Astrocyte (in vitro differentiated cells and primary cell): ENCODE results near the gene ASF1B. TPM values are rescaled to one million over a fixed set of nuclear protein-coding genes. Genes with fewer than 3 reads are reported as not detected.

Experiments
- DNase-seq: peaks from one replicate; pipeline ENCODE4 v3.0.0-alpha.2; 2010; ENCODE audit warnings: low read depth
- FAIRE-seq: peaks from 2 replicates; lab custom pipeline; 2011; peaks lifted over from hg19 to GRCh38; lab: Jason Lieb, UNC
- H2AFZ ChIP-seq: 2 replicates; pipeline ENCODE4 v1.6.0; 2012; ENCODE audit warnings: low read depth, low read length, inconsistent platforms
- H3K27ac ChIP-seq: 2 replicates; pipeline ENCODE4 v1.5.1; 2011; ENCODE audit warnings: low read depth, low read length, inconsistent platforms
- H3K27me3 ChIP-seq: 2 replicates; pipeline ENCODE4 v1.6.0; 2011; ENCODE audit warnings: low read length, inconsistent platforms; ENCODE audit not compliant: insufficient read depth
- H3K36me3 ChIP-seq: 2 replicates; pipeline ENCODE4 v1.5.1; 2011; ENCODE audit warnings: low read length, inconsistent platforms; ENCODE audit not compliant: insufficient read depth
- H3K4me1 ChIP-seq: 2 replicates; pipeline ENCODE4 v1.5.1; 2011; ENCODE audit warnings: low read length, inconsistent platforms; ENCODE audit not compliant: insufficient read depth
- H3K4me2 ChIP-seq: 2 replicates; pipeline ENCODE4 v1.6.0; 2012; ENCODE audit warnings: low read length, inconsistent platforms
- H3K4me3 ChIP-seq: 2 replicates; pipeline ENCODE4 v1.5.1; 2011; ENCODE audit warnings: low read depth, mild to moderate bottlenecking, low read length, inconsistent platforms; ENCODE audit not compliant: insufficient read depth
- H3K79me2 ChIP-seq: 2 replicates; pipeline ENCODE4 v1.6.0; 2012; ENCODE audit warnings: mild to moderate bottlenecking, low read length, inconsistent platforms; ENCODE audit not compliant: insufficient read depth
- H3K9ac ChIP-seq: 2 replicates; pipeline ENCODE4 v1.6.0; 2012; ENCODE audit warnings: mild to moderate bottlenecking, low read length, inconsistent platforms
- H3K9me3 ChIP-seq: 2 replicates; pipeline ENCODE4 v1.5.1; 2012; ENCODE audit warnings: low read depth, mild to moderate bottlenecking, low read length, inconsistent platforms; ENCODE audit not compliant: insufficient read depth
- H4K20me1 ChIP-seq: 2 replicates; pipeline ENCODE4 v1.6.0; 2012; ENCODE audit warnings: low read length, inconsistent platforms; ENCODE audit not compliant: insufficient read depth
- H3K27ac Mint-ChIP-seq: one replicate; pipeline ENCODE4 v1.8.0; 2021; ENCODE audit warnings: mild to moderate bottlenecking, mixed read lengths; ENCODE audit not compliant: unreplicated experiment
- H3K27me3 Mint-ChIP-seq: one replicate; pipeline ENCODE4 v1.8.0; 2021; ENCODE audit warnings: low read depth, mixed read lengths; ENCODE audit not compliant: unreplicated experiment
- H3K36me3 Mint-ChIP-seq: one replicate; pipeline ENCODE4 v1.8.0; 2021; ENCODE audit warnings: low read depth, mixed read lengths; ENCODE audit not compliant: unreplicated experiment
- H3K4me1 Mint-ChIP-seq: one replicate; pipeline ENCODE4 v1.8.0; 2021; ENCODE audit warnings: low read depth, mixed read lengths; ENCODE audit not compliant: unreplicated experiment
- H3K4me3 Mint-ChIP-seq: one replicate; pipeline ENCODE4 v1.8.0; 2021; ENCODE audit warnings: mild to moderate bottlenecking, moderate library complexity, mixed read lengths; ENCODE audit not compliant: unreplicated experiment
- H3K9me3 Mint-ChIP-seq: one replicate; pipeline ENCODE4 v1.8.0; 2021; ENCODE audit warnings: mild to moderate bottlenecking, mixed read lengths; ENCODE audit not compliant: unreplicated experiment
- EZH2 ChIP-seq: IDR thresholded peaks from 2 replicates; pipeline ENCODE4 v1.6.1; 2012; ENCODE audit warnings: mild to moderate bottlenecking, low read length, inconsistent platforms; ENCODE audit not compliant: insufficient read depth
- total RNA-seq: library from RNA; stranded (reverse); gene quantifications from 2 replicates; pipeline ENCODE4 v1.2.1, GENCODE V29; 2021
- TF ChIP-seq, protein P1 (sequence below): IDR thresholded peaks from 2 replicates; pipeline ENCODE4 v1.5.1; 2011; ENCODE audit warnings: low read depth, mild to moderate bottlenecking, inconsistent platforms, low read length, moderate library complexity; ENCODE audit not compliant: insufficient read depth

The ASF1B gene
- total RNA-seq, 1 donor from 2014 or later = 1.9 TPM

DNA sequence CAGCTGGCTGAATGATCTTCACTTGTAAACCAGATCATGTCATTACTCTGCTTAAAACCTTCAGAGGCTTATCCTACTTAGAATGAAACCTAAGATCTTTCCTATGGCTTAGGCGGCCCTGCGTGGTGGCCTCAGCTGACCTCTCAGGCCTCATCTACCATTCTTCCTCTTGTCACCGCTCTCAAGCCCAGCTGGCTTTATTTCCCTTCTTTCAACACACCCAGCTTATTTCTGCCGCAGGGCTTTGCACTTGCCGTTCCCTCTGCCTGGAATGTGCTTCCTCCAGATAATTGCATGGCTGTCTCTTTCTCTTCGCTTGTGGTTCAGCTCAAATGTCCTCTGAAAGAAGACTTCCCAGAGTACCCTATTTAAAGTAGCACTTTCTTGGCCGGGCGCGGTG lies 3.6 kb upstream of the ASF1B start:
- Mint-ChIP-seq H3K36me3 (no peaks in the 10 kb centered on the region), H3K27ac (no peak overlapping the region), H3K4me3 (peak overlapping the region; percentile 73), H3K27me3 (no peaks in the 10 kb centered on the region), H3K4me1 (peaks cover 8% of the 10 kb centered on the region), H3K9me3 (no peaks in the 10 kb centered on the region)
- H3K4me1 ChIP-seq = peaks cover 8% of the 10 kb centered on the region
- TF ChIP-seq EZH2 = no peak
- TF ChIP-seq, protein P1, sequence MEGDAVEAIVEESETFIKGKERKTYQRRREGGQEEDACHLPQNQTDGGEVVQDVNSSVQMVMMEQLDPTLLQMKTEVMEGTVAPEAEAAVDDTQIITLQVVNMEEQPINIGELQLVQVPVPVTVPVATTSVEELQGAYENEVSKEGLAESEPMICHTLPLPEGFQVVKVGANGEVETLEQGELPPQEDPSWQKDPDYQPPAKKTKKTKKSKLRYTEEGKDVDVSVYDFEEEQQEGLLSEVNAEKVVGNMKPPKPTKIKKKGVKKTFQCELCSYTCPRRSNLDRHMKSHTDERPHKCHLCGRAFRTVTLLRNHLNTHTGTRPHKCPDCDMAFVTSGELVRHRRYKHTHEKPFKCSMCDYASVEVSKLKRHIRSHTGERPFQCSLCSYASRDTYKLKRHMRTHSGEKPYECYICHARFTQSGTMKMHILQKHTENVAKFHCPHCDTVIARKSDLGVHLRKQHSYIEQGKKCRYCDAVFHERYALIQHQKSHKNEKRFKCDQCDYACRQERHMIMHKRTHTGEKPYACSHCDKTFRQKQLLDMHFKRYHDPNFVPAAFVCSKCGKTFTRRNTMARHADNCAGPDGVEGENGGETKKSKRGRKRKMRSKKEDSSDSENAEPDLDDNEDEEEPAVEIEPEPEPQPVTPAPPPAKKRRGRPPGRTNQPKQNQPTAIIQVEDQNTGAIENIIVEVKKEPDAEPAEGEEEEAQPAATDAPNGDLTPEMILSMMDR = no peak
- H3K4me2 ChIP-seq = no peak overlapping the region
- FAIRE-seq = no peak
- peaks cover 9% of the 10 kb centered on the region for H4K20me1 ChIP-seq
- H3K4me3 ChIP-seq = no peak overlapping the region
- no peak overlapping the region for H2AFZ ChIP-seq
- H3K9ac ChIP-seq = no peak overlapping the region
- H3K27ac ChIP-seq = no peak overlapping the region
- no peaks in the 10 kb centered on the region for H3K27me3 ChIP-seq
- DNase-seq = no peak
- H3K9me3 ChIP-seq = no peaks in the 10 kb centered on the region
- no peaks in the 10 kb centered on the region for H3K36me3 ChIP-seq
- peaks cover 11% of the 10 kb centered on the region for H3K79me2 ChIP-seq

DNA sequence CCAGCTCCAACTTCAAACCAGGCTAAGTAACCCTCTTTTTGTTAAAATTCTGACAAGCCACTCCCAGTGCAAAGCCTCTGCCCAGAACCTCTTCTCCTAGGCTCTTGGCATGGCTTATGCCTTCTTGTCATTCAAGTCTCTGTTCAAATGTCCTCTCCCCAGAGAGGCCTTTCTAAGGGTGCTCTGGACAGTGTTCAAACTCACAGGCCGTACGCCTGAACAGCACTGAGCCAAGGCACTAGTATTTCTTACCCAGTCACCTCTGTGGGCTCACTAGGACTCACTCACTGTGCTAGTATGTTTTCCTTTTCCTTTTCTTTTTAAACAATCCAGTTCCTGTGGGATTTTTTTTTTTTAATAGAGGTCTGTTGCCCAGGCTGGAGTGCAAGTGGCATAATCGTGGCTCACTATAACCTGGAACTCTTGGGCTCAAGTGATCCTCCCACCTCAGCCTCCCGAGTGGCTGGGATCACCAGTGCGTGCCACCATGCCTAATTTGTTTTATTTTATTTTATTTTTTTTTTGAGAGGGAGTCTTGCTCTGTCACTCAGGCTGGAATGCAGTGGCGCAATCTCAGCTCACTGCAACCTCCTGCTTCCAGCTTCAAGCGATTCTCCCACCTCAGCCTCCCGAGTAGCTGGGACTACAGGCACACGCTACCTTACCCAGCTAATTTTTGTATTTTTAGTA lies 2.3 kb upstream of the ASF1B start:
- H3K4me1 ChIP-seq = peaks cover 8% of the 10 kb centered on the region
- no peak overlapping the region for H3K4me3 ChIP-seq
- H3K79me2 ChIP-seq = peaks cover 18% of the 10 kb centered on the region
- no peak overlapping the region for H3K9ac ChIP-seq
- no peaks in the 10 kb centered on the region for H3K36me3 ChIP-seq
- H3K9me3 Mint-ChIP-seq = no peaks in the 10 kb centered on the region
- no peaks in the 10 kb centered on the region for H3K36me3 Mint-ChIP-seq
- FAIRE-seq = no peak
- H3K4me2 ChIP-seq = peak overlapping the region; percentile 47
- peak; percentile 44 for DNase-seq
- peak overlapping the region; percentile 78 for H3K27ac Mint-ChIP-seq
- H2AFZ ChIP-seq = no peak overlapping the region
- H3K27me3 ChIP-seq = no peaks in the 10 kb centered on the region
- peaks cover 9% of the 10 kb centered on the region for H4K20me1 ChIP-seq
- TF ChIP-seq, protein P1 = no peak
- no peak for TF ChIP-seq EZH2
- no peaks in the 10 kb centered on the region for H3K27me3 Mint-ChIP-seq
- H3K9me3 ChIP-seq = no peaks in the 10 kb centered on the region
- peaks cover 8% of the 10 kb centered on the region for H3K4me1 Mint-ChIP-seq
- peak overlapping the region; percentile 74 for H3K4me3 Mint-ChIP-seq
- H3K27ac ChIP-seq = peak overlapping the region; percentile 6

DNA sequence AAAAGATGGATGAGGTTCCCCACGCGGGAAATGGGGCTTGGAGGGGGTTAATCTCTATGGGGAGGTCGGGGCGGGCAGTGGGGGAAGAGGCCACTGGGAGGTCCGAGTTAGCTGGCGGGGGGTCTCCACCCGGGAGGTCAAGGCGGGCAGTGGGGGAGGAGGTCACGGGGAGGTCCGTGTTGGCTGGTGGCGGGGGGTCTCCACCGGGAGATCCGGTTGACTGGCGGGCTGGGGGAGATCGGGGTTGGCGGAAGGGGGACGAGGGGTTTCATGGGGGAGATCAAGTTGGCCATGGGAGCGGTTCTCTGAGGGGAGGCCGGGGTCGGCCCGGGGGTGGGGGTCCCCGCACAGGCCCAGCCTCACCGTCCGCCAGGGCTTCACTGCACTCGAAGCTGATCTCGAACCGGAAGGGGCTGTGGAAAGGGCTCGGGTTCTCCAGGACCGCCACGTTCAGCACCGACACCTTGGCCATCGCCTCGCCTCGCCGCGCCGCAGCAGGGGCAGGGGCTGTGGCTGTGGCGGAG lies 342 bp downstream of the ASF1B start:
- Histone ChIP-seq H3K4me1 (peaks cover 8% of the 10 kb centered on the region), H3K27ac (no peak overlapping the region), H3K79me2 (peaks cover 18% of the 10 kb centered on the region), H3K4me2 (peak overlapping the region; percentile 90), H4K20me1 (no peaks in the 10 kb centered on the region), H3K4me3 (peak overlapping the region; percentile 68), H3K9me3 (no peaks in the 10 kb centered on the region), H3K9ac (peak overlapping the region; percentile 68), H3K36me3 (no peaks in the 10 kb centered on the region), H2AFZ (peak overlapping the region; percentile 98), H3K27me3 (no peaks in the 10 kb centered on the region)
- peak overlapping the region; percentile 74 for H3K4me3 Mint-ChIP-seq
- H3K9me3 Mint-ChIP-seq = no peaks in the 10 kb centered on the region
- no peak for TF ChIP-seq EZH2
- TF ChIP-seq, protein P1 = no peak
- FAIRE-seq = no peak
- no peaks in the 10 kb centered on the region for H3K27me3 Mint-ChIP-seq
- DNase-seq = no peak
- peaks cover 8% of the 10 kb centered on the region for H3K4me1 Mint-ChIP-seq
- H3K36me3 Mint-ChIP-seq = no peaks in the 10 kb centered on the region
- H3K27ac Mint-ChIP-seq = no peak overlapping the region
